IMR-90 (cell line): Measurements from ENCODE around the gene C12orf54.

Source experiments
- BHLHE40 ChIP-seq: fragments of 150-350 bp; IDR thresholded peaks from 2 replicates; pipeline ENCODE4 v1.6.1; 2016; ENCODE audit warnings: mild to moderate bottlenecking, low read depth, low read length
- CEBPB ChIP-seq: IDR thresholded peaks from 2 replicates; pipeline ENCODE4 v1.6.1; 2012; ENCODE audit warnings: low read depth, low read length, improper control_type of control experiment
- CHD1 ChIP-seq: IDR thresholded peaks from 2 replicates; pipeline ENCODE4 v1.6.1; 2012; ENCODE audit warnings: low read depth, low read length, improper control_type of control experiment
- FOS ChIP-seq: fragments of 150-350 bp; IDR thresholded peaks from 2 replicates; pipeline ENCODE4 v1.6.1; 2016; ENCODE audit warnings: low read depth, low read length
- MAZ ChIP-seq: IDR thresholded peaks from 2 replicates; pipeline ENCODE4 v1.6.1; 2012; ENCODE audit warnings: low read depth, mild to moderate bottlenecking, low read length, improper control_type of control experiment, moderate library complexity, borderline replicate concordance
- MXI1 ChIP-seq: IDR thresholded peaks from 2 replicates; pipeline ENCODE4 v1.6.1; 2012; ENCODE audit warnings: low read depth, mild to moderate bottlenecking, low read length, moderate library complexity, borderline replicate concordance
- POLR2A ChIP-seq: IDR thresholded peaks from 2 replicates; pipeline ENCODE4 v1.6.1; 2012; ENCODE audit warnings: mild to moderate bottlenecking, low read depth, low read length
- RAD21 ChIP-seq: IDR thresholded peaks from 2 replicates; pipeline ENCODE4 v1.6.1; 2012; ENCODE audit warnings: low read length, improper control_type of control experiment
- RCOR1 ChIP-seq: IDR thresholded peaks from 2 replicates; pipeline ENCODE4 v1.6.1; 2012; ENCODE audit warnings: mild to moderate bottlenecking, low read length, improper control_type of control experiment; ENCODE audit not compliant: insufficient replicate concordance
- RFX5 ChIP-seq: IDR thresholded peaks from 2 replicates; pipeline ENCODE4 v1.8.0; 2012; ENCODE audit warnings: low read depth, mild to moderate bottlenecking, low read length, moderate library complexity
- SMC3 ChIP-seq: fragments of 150-350 bp; IDR thresholded peaks from 2 replicates; pipeline ENCODE4 v1.6.1; 2016; ENCODE audit warnings: low read depth, mild to moderate bottlenecking, antibody characterized with exemption, low read length, moderate library complexity
- TF ChIP-seq, protein P1 (sequence below): conservative IDR thresholded peaks from 2 replicates; pipeline ENCODE4 v1.5.1; 2012; ENCODE audit warnings: mild to moderate bottlenecking, low read depth, low read length, improper control_type of control experiment
- TF ChIP-seq, protein P2 (sequence below): fragments of 150-350 bp; IDR thresholded peaks from 2 replicates; pipeline ENCODE4 v1.6.1; 2017; ENCODE audit warnings: mild to moderate bottlenecking, antibody characterized with exemption, low read length, low read depth
- TF ChIP-seq, protein P3 (sequence below): fragments of 150-350 bp; IDR thresholded peaks from 2 replicates; pipeline ENCODE4 v1.6.1; 2016; ENCODE audit warnings: low read depth, mild to moderate bottlenecking, low read length, moderate library complexity, borderline replicate concordance

DNA sequence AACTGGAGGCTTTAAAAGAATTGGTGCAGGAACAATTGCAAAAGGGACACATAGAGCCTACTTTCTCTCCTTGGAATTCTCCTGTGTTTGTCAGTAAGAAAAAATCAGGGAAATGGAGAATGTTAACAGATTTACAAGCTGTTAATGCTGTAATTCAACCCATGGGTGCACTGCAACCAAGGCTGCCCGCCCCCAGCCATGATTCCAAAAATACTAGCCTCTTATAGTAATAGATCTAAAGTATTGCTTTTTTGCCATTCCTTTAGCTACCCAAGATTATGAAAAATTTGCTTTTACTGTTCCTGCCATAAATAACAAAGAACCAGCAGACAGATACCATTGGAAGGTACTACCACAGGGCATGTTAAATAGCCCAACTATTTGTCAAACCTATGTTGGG is 27.8 kb downstream of the C12orf54 start:
- TF ChIP-seq, protein P1, sequence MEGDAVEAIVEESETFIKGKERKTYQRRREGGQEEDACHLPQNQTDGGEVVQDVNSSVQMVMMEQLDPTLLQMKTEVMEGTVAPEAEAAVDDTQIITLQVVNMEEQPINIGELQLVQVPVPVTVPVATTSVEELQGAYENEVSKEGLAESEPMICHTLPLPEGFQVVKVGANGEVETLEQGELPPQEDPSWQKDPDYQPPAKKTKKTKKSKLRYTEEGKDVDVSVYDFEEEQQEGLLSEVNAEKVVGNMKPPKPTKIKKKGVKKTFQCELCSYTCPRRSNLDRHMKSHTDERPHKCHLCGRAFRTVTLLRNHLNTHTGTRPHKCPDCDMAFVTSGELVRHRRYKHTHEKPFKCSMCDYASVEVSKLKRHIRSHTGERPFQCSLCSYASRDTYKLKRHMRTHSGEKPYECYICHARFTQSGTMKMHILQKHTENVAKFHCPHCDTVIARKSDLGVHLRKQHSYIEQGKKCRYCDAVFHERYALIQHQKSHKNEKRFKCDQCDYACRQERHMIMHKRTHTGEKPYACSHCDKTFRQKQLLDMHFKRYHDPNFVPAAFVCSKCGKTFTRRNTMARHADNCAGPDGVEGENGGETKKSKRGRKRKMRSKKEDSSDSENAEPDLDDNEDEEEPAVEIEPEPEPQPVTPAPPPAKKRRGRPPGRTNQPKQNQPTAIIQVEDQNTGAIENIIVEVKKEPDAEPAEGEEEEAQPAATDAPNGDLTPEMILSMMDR = no peak
- no peak for TF ChIP-seq FOS
- TF ChIP-seq, protein P2, sequence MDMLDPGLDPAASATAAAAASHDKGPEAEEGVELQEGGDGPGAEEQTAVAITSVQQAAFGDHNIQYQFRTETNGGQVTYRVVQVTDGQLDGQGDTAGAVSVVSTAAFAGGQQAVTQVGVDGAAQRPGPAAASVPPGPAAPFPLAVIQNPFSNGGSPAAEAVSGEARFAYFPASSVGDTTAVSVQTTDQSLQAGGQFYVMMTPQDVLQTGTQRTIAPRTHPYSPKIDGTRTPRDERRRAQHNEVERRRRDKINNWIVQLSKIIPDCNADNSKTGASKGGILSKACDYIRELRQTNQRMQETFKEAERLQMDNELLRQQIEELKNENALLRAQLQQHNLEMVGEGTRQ = no peak
- TF ChIP-seq, protein P3, sequence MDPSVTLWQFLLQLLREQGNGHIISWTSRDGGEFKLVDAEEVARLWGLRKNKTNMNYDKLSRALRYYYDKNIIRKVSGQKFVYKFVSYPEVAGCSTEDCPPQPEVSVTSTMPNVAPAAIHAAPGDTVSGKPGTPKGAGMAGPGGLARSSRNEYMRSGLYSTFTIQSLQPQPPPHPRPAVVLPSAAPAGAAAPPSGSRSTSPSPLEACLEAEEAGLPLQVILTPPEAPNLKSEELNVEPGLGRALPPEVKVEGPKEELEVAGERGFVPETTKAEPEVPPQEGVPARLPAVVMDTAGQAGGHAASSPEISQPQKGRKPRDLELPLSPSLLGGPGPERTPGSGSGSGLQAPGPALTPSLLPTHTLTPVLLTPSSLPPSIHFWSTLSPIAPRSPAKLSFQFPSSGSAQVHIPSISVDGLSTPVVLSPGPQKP = no peak
- TF ChIP-seq POLR2A = no peak
- TF ChIP-seq BHLHE40 = no peak
- TF ChIP-seq RCOR1 = no peak
- no peak for TF ChIP-seq RFX5
- TF ChIP-seq MXI1 = no peak
- TF ChIP-seq RAD21 = no peak
- no peak for TF ChIP-seq CEBPB
- no peak for TF ChIP-seq MAZ
- TF ChIP-seq SMC3 = no peak
- no peak for TF ChIP-seq CHD1
